Keratinocyte (primary cell): ENCODE data around the gene TMEM125.

Source experiments
- CTCF ChIP-seq, 3 experiments: IDR thresholded peaks in 1 of 3; conservative IDR thresholded peaks in 1 of 3; optimal IDR thresholded peaks in 1 of 3; 2 replicates in 2 of 3; 3 replicates in 1 of 3; pipeline versions ENCODE3 to v1.5.1; 2011; ENCODE audit warnings: low read length in 3 of 3, mild to moderate bottlenecking in 3 of 3, moderate library complexity in 2 of 3, control low read depth in 1 of 3, inconsistent platforms in 1 of 3; ENCODE audit not compliant: insufficient read depth in 2 of 3; ENCODE audit errors: extremely low read depth in 1 of 3
- EZH2 ChIP-seq: IDR thresholded peaks from one replicate; pipeline ENCODE4 v1.6.1; 2012; ENCODE audit warnings: inconsistent platforms, mild to moderate bottlenecking, low read length, moderate library complexity

GRCh38 chr1:43234267-43234666 is 35.5 kb upstream of the TMEM125 start:
- TF ChIP-seq CTCF (optimal IDR thresholded peaks at IDR 0.05 in 1 of 3, IDR thresholded peaks at IDR 0.05 in 1 of 3, conservative IDR thresholded peaks at IDR 0.05 in 1 of 3; ENCODE audit: extremely low read depth in 1 of 3, insufficient read depth in 2 of 3, low read length in 3 of 3) (no peak), EZH2 (no peak)
